Activated CD8-positive, alpha-beta memory T cell treated with anti-CD3 and anti-CD28 coated beads, Interleukin-2, amount 10 ng/mL, durations not matched to agents 7 days and 5 days (primary cell): ENCODE results near the gene CTBP2. TPM values are rescaled to one million over a fixed set of nuclear protein-coding genes. Genes with fewer than 3 reads are reported as not detected.
"Not testable (repeated sequence)": the region's sequence is repeated elsewhere in the genome, so short reads cannot be mapped to it uniquely, and the experiment has no call there.

Experiments used
- ATAC-seq: fragments of 150-1000 bp; cut with Tn5 transposase; one replicate; pipeline ENCODE4 v1.10.0; 2021; ENCODE audit warnings: moderate library complexity
- CTCF ChIA-PET: fragments of 350-600 bp; sonication (Branson Sonifier 250); formaldehyde crosslinking; loops from one replicate; lab custom pipeline; 2021; ENCODE audit warnings: antibody characterized with exemption; lab: Charles Lee
- DNase-seq: peaks from one replicate; pipeline ENCODE4 v3.0.0-alpha.2; 2020
- H3K27ac Mint-ChIP-seq: one replicate; pipeline ENCODE4 v1.8.0; 2021; ENCODE audit warnings: mild to moderate bottlenecking, mixed read lengths
- H3K27me3 Mint-ChIP-seq: one replicate; pipeline ENCODE4 v1.8.0; 2021; ENCODE audit warnings: mixed read lengths
- H3K36me3 Mint-ChIP-seq: one replicate; pipeline ENCODE4 v1.8.0; 2021; ENCODE audit warnings: mild to moderate bottlenecking, mixed read lengths
- H3K4me1 Mint-ChIP-seq: one replicate; pipeline ENCODE4 v1.8.0; 2021; ENCODE audit warnings: mixed read lengths
- H3K4me3 Mint-ChIP-seq: one replicate; pipeline ENCODE4 v1.8.0; 2021; ENCODE audit warnings: mild to moderate bottlenecking, moderate library complexity, mixed read lengths
- H3K9me3 Mint-ChIP-seq: one replicate; pipeline ENCODE4 v1.8.0; 2022; ENCODE audit warnings: low read depth, mixed read lengths
- total RNA-seq, 2 experiments: library from RNA; stranded (reverse); gene quantifications; one replicate each; pipeline ENCODE4 v1.2.3, GENCODE V29; 2021

Gene CTBP2
- total RNA-seq, 2 experiments from 2014 or later = 0.61 to 0.82 TPM

DNA sequence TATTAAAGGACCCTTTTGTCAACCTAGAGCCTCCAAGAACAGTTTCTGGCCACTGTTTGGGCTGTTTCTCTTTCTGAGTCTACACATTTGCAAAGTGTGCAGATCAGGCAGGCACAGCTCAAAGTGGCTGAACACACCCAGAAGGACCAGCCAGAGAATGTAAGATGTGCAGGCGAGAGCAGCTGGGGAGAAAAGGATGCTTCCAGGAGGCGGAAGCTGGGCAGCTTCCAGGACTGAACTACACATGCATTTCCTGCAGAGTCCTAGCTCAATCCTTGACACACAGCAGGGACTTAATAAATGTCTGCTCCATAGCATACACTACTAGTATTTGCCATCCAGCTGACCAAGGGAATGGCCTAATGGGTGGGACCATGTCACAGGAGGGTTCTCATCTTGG is 70.9 kb downstream of the CTBP2 start:
- Mint-ChIP-seq H3K27ac (no peak overlapping the region), H3K4me1 (no peaks in the 10 kb centered on the region), H3K9me3 (no peaks in the 10 kb centered on the region), H3K36me3 (no peaks in the 10 kb centered on the region), H3K27me3 (peaks cover 5% of the 10 kb centered on the region), H3K4me3 (no peak overlapping the region)
- DNase-seq (no peak), ATAC-seq (no peak)
- CTCF ChIA-PET = interaction anchor here (0.9 kb wide), 1 partner anchor 41 kb away, joined by 3 read pairs; no protein-coding TSS in a partner anchor

DNA sequence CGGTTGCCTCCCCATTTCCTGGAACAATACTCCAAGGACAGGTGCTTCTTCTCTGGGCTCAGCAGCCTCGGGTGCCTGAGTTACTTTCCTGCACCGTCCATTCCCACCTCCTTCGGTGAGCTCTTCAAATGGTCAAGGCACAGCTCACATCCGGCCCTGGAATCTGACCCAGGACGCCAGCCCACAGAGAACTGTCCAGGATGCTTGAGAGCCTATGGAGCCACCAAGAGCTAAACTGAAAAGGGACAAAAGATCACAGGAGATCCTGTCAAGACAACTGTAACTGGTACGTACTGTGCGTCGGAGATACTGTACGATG is 72.5 kb downstream of the CTBP2 start:
- CTCF ChIA-PET = no interaction called here
- ATAC-seq (no peak), DNase-seq (no peak)
- Mint-ChIP-seq H3K4me1 (no peaks in the 10 kb centered on the region), H3K27ac (no peak overlapping the region), H3K27me3 (peaks cover 5% of the 10 kb centered on the region), H3K36me3 (no peaks in the 10 kb centered on the region), H3K4me3 (no peak overlapping the region), H3K9me3 (no peaks in the 10 kb centered on the region)

DNA sequence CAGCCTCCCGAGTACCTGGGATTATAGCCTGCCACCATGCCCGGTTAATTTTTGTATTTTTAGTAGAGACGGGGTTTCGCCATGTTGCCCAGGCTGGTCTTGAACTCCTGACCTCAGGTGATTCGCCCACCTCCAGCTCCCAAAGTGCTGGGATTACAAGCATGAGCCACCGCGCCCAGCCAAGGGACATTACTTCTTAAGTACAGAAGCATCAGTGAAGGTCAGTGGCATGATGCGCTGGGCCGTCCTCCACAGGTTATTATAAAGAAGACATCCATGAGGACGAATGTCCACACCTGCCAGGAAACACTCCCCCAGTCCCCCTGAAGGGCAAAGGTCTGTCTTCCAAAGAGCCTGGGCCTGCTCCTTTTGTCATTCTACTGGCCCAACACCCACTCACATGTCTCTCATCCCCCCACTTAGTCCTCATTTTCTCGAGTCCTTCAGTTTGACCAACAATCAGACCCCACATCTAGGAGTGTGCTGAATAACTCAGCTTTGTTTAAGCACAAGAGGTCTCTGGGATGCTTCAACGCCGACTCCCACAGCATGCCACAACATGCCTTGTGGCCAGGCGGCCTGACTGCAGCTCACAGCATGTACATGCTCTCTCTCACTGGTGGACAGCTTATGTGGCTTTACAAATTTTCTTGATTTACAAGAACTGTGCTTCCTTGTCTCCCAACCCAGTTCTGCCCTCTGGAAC is 73.0 kb downstream of the CTBP2 start:
- no peak overlapping the region for H3K4me3 Mint-ChIP-seq
- H3K36me3 Mint-ChIP-seq = no peaks in the 10 kb centered on the region

DNA sequence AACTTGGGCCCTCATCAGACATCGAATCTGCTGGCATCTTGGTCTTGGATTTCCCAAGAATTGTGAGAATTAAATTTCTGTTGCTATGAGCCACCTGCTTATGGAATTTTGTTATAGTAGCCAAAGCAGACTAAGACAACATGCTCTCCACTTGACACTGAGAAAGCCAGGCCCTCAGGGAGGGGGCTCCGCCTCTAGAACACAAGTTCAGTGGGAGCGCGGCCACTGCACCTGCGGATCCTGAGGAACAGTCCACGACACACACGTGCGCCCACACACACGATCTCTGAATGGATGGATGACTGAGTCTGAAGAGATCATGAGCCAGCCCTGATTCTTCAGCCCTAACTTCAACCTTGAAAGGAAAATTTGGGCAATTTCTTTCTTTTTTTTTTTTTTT is 73.7 kb downstream of the CTBP2 start:
- Mint-ChIP-seq H3K36me3 (no peaks in the 10 kb centered on the region), H3K4me1 (no peaks in the 10 kb centered on the region), H3K27me3 (peaks cover 5% of the 10 kb centered on the region), H3K4me3 (no peak overlapping the region), H3K9me3 (no peaks in the 10 kb centered on the region), H3K27ac (no peak overlapping the region)
- DNase-seq (no peak), ATAC-seq (no peak)
- CTCF ChIA-PET = no interaction called here

More for the DNA sequence above, 73.0 kb downstream of the CTBP2 start:
- DNase-seq (no peak), ATAC-seq (no peak)
- H3K27me3 Mint-ChIP-seq = peaks cover 5% of the 10 kb centered on the region
- H3K27ac Mint-ChIP-seq = no peak overlapping the region
- H3K4me1 Mint-ChIP-seq = no peaks in the 10 kb centered on the region
- no peaks in the 10 kb centered on the region for H3K9me3 Mint-ChIP-seq
- CTCF ChIA-PET = no interaction called here

DNA sequence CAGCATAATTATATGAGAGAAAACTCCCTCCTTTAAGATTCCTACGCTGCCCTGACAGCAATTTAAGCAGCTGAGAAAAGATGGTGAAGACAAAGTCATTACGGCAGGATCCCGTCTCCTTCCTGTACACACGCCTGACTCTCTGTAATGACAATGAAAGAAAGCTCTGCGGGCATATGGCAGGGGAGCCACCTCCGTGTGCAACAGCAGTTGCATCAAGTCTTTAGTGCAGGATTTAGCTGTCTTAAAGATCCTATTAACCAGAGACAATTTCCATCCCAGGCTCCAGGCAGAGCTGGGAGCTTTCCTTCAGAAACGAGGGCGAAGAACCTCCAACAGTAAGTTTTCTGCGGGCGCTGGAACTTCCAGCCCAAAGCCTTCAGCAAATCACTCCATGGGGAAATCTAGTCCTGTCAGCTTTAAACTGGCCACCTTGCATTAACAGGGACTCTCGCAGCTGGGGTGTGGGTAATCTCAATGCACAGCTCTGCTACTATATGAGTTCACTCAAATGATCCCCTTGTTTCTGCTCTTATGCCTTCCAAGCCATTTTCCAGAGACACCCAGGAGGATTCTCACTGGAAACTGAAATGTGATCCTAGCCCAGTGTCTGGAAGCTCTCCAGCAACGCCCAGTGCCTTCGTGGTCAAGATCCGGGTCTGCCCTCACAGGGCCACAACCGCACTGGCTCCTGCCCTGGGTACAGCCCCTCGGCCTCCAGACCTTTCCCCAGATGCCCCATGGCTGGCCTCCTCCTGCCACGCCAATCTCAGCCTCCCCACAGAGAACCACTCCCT is 74.9 kb downstream of the CTBP2 start:
- DNase-seq (no peak), ATAC-seq (no peak)
- CTCF ChIA-PET = interaction anchor here (1.2 kb wide), 1 partner anchor 92 kb away, joined by 3 read pairs; no protein-coding TSS in a partner anchor
- Mint-ChIP-seq H3K9me3 (no peaks in the 10 kb centered on the region), H3K36me3 (no peaks in the 10 kb centered on the region), H3K4me3 (no peak overlapping the region), H3K4me1 (no peaks in the 10 kb centered on the region), H3K27me3 (peaks cover 3% of the 10 kb centered on the region), H3K27ac (no peak overlapping the region)

DNA sequence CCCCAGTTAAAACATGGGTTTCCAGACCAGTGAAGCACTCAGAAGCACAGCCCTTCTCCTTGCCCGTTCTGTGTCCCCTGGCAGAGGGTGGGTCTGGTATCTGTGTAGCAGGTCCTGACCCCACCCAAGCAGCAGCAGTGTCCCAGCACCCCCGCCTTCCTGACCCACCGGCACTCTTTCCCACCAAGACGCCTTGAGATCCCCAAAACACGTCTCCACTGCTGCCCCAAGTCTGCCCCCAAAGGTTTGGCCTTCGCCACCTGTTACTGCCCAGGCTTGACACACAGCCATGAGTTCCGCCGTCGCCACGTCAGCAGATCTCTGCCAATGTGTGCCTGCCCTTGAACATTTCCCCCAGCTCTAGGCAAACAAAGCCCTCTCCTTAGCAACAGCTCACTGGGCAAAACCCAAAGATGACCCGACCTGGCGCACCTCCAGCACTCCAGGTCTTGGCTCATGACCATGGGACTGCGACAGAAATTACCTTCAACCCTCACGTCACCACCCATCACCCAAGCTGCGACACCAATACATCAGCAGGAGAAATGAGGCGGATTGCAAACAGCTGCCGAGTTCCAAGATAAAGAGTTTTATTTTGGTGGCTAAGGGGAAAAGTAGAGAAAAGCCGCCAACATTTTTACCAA is 75.6 kb downstream of the CTBP2 start:
- no peak for DNase-seq
- H3K36me3 Mint-ChIP-seq = no peaks in the 10 kb centered on the region
- ATAC-seq = no peak
- no peak overlapping the region for H3K4me3 Mint-ChIP-seq
- H3K27ac Mint-ChIP-seq = no peak overlapping the region
- CTCF ChIA-PET = interaction anchor here (1.2 kb wide), 1 partner anchor 92 kb away, joined by 3 read pairs; no protein-coding TSS in a partner anchor
- H3K27me3 Mint-ChIP-seq = peaks cover 3% of the 10 kb centered on the region
- no peaks in the 10 kb centered on the region for H3K9me3 Mint-ChIP-seq
- H3K4me1 Mint-ChIP-seq = no peaks in the 10 kb centered on the region

DNA sequence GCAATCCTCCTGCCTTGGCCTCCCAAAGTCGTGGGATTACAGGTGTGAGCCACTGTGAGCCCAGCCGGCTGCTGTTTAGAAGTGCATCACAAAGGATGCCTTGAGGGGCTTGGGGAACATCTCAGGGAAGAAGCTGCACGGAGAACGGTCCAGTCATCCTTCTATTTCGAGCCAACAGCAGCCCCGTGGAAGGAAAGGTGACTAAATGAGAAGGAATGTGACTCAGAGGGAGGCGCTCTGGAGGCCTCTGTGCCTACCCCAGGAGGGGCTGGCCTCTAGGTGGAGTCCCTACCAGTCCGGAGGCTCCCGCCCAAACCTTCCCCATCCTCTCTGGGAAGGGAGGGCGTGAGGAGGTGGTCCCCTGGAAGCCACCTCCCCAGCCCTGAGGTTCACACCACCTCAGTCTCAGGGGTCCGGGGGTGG is 76.2 kb downstream of the CTBP2 start:
- DNase-seq = no peak
- H3K4me1 Mint-ChIP-seq = no peaks in the 10 kb centered on the region
- no peaks in the 10 kb centered on the region for H3K36me3 Mint-ChIP-seq
- no peak overlapping the region for H3K27ac Mint-ChIP-seq
- H3K27me3 Mint-ChIP-seq = peaks cover 3% of the 10 kb centered on the region
- no peaks in the 10 kb centered on the region for H3K9me3 Mint-ChIP-seq
- ATAC-seq = no peak
- CTCF ChIA-PET = interaction anchor here (1.1 to 1.2 kb wide), 2 partner anchors 37 to 91 kb away, joined by 3 read pairs; no protein-coding TSS in a partner anchor
- no peak overlapping the region for H3K4me3 Mint-ChIP-seq

DNA sequence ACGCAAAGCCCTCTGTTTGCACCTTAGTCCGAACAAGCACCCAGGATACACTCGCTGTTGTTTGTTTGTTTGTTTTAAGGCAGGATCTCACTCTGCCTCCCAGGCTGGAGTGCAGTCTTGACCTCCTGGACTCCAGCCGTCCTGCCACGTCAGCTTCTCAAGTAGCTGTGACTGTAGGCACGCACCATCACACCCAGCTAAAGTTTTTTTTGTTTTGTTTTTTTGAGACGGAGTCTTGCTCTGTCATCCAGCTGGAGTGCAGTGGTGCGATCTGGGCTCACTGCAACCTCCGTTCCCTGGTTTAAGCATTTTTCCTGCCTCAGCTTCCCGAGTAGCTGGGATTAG is 76.8 kb downstream of the CTBP2 start:
- H3K4me1 Mint-ChIP-seq = no peaks in the 10 kb centered on the region
- no peak overlapping the region for H3K27ac Mint-ChIP-seq
- DNase-seq = no peak

DNA sequence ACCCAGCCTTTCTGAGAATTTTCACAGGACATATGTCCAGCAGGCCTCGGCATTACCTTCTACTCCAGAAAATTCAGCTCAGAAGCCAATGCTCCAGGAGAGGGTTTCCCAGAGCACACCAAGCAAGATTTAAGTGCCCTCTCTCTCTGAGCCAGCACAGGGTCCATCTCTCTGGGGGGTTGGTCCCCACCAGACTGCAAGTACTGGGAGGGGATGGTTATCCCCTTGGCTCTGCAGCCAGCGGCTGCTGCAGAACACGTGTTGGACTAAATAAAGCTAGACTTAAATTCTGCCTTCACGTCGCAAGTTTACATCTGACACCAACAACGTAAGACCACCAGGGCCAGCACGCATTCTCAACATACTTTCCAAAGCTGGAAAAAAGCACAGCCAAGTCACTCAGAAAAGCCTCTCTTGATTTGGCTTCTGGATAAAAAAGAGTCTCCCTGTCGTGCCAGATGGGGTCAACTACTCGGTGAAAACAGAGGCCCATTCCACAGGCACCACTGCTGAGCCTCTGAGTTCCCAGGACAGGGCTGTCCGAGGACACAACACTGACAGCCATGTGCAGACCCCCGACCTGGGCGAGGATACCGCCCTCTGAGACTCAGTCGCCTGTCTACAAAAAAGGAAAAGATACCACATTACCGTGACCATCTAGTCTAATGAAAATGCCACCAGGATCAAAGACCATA is 77.3 kb downstream of the CTBP2 start:
- no peaks in the 10 kb centered on the region for H3K4me1 Mint-ChIP-seq
- H3K27me3 Mint-ChIP-seq = peaks cover 2% of the 10 kb centered on the region
- DNase-seq (no peak), ATAC-seq (no peak)
- no peak overlapping the region for H3K27ac Mint-ChIP-seq
- no peaks in the 10 kb centered on the region for H3K9me3 Mint-ChIP-seq
- no peaks in the 10 kb centered on the region for H3K36me3 Mint-ChIP-seq
- CTCF ChIA-PET = interaction anchor here (1.1 kb wide), 1 partner anchor 36 kb away, joined by 3 read pairs; no protein-coding TSS in a partner anchor
- no peak overlapping the region for H3K4me3 Mint-ChIP-seq

More for the DNA sequence above, 76.8 kb downstream of the CTBP2 start:
- no peaks in the 10 kb centered on the region for H3K9me3 Mint-ChIP-seq
- CTCF ChIA-PET = interaction anchor here (1.1 kb wide), 1 partner anchor 36 kb away, joined by 3 read pairs; no protein-coding TSS in a partner anchor
- no peak for ATAC-seq
- H3K4me3 Mint-ChIP-seq = no peak overlapping the region
- no peaks in the 10 kb centered on the region for H3K36me3 Mint-ChIP-seq
- peaks cover 3% of the 10 kb centered on the region for H3K27me3 Mint-ChIP-seq

DNA sequence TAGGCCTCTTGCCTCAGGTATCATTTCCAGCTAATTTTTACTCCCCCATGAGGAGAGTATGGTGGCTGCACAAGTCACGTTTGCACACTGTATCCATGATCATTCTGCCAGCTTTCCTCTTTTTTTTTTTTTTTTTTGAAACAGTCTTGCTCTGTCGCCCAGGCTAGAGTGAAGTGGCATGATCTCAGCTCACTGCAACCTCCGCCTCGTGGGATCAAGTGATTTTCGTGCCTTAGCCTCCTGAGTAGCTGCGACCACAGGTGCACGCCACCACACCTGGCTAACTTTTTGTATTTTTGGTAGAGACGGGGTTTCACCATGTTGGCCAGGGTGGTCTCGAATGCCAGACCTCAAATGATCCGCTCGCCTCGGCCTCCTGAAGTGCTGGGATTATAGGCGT is 77.9 kb downstream of the CTBP2 start:
- CTCF ChIA-PET, DNase-seq, H3K36me3 Mint-ChIP-seq, H3K4me3 Mint-ChIP-seq, H3K4me1 Mint-ChIP-seq, H3K27ac Mint-ChIP-seq, H3K27me3 Mint-ChIP-seq, ATAC-seq, H3K9me3 Mint-ChIP-seq: not testable (repeated sequence)

DNA sequence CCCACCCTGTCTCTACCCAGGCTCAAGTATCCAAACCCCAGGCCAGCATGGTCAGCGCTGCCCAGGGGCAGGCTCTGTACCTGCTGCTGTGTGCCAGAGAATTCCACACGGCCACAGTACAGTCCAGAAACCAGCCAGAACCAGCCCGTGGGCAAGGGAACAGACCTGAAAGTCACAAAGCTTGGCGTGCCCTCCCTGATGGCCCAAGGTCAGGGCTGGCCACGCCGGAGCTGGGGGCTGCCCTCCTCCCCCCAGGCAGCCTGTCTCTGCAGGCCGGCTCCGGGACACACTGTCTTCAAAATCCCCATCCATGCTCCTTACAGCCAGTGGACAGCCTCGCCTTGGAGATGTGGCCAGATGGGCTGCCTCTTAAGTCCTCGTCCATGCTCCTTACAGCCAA is 78.4 kb downstream of the CTBP2 start:
- Mint-ChIP-seq H3K4me1 (no peaks in the 10 kb centered on the region), H3K4me3 (no peak overlapping the region), H3K9me3 (no peaks in the 10 kb centered on the region), H3K36me3 (no peaks in the 10 kb centered on the region), H3K27ac (no peak overlapping the region), H3K27me3 (no peaks in the 10 kb centered on the region)
- DNase-seq (no peak), ATAC-seq (no peak)
- CTCF ChIA-PET = no interaction called here

DNA sequence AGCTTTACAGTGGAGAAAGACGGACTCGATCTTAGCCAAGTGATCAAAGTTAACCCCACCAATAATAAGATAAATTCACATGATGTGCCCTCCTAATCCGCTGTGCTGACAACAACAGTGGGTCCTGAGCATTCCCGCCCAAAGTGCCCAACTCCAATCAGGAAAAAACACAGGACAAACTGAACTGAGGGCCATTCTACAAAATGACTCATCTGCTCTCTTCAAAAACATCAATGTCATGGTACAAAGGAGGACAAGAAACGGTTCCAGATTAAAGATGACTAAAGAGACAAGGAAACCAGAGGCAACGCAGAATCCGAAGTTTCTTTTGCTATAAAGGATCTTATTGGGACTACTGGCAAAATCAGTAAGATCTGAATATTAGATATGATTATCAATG is 79.4 kb downstream of the CTBP2 start:
- Mint-ChIP-seq H3K36me3 (no peaks in the 10 kb centered on the region), H3K9me3 (no peaks in the 10 kb centered on the region), H3K27me3 (no peaks in the 10 kb centered on the region), H3K27ac (no peak overlapping the region), H3K4me1 (no peaks in the 10 kb centered on the region), H3K4me3 (no peak overlapping the region)
- DNase-seq (no peak), ATAC-seq (no peak)
- CTCF ChIA-PET = no interaction called here

DNA sequence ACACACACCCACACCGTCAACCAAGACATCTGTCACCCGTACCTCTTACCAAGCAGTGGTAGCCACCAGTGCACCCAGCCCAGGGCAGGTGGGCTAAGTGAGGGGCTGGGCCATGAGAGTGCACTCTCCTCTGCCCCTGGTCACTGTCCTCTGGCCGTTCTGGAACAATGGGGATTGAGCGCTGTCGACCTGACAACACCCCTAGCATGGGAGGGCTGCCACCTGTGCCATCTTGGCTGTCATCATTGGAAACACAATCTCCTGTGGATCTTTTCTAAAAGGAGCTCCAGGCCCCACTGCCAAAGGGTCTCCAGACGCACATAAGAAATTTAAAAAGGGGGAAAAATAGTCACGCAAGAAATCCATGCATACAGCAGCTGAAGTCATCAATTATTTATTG is 80.1 kb downstream of the CTBP2 start:
- CTCF ChIA-PET = no interaction called here
- no peaks in the 10 kb centered on the region for H3K9me3 Mint-ChIP-seq
- no peak overlapping the region for H3K4me3 Mint-ChIP-seq
- H3K4me1 Mint-ChIP-seq = no peaks in the 10 kb centered on the region
- H3K27me3 Mint-ChIP-seq = no peaks in the 10 kb centered on the region
- no peaks in the 10 kb centered on the region for H3K36me3 Mint-ChIP-seq
- no peak overlapping the region for H3K27ac Mint-ChIP-seq
- DNase-seq (no peak), ATAC-seq (no peak)
